Activated effector memory CD4-positive, alpha-beta T cell treated with anti-CD3 and anti-CD28 coated beads, Interleukin-2, amount 50 U/mL, for 16 hours (primary cell): ENCODE results near the gene OR52A5.

Source experiments
- DNase-seq: peaks from one replicate; pipeline ENCODE4 v3.0.0-alpha.2; 2020

The OR52A5 gene

GRCh38 chr11:5107285-5107684 is 30.9 kb downstream of the OR52A5 start:
- DNase-seq: no peak

- no peak for DNase-seq
These were observed 35.1 kb downstream of the OR52A5 start for GRCh38 chr11:5103066-5103465.

- DNase-seq: no peak
These were observed 35.9 kb downstream of the OR52A5 start for GRCh38 chr11:5102246-5102645.

- no peak for DNase-seq
These were observed 42.1 kb downstream of the OR52A5 start for GRCh38 chr11:5096011-5096410.

GRCh38 chr11:5092821-5093585 is 45.2 kb downstream of the OR52A5 start:
- DNase-seq: no peak

- DNase-seq: no peak
These were observed 47.5 kb downstream of the OR52A5 start for GRCh38 chr11:5090668-5091067.

GRCh38 chr11:5088556-5088955 is 49.6 kb downstream of the OR52A5 start:
- no peak for DNase-seq

GRCh38 chr11:5083602-5084001 is 54.6 kb downstream of the OR52A5 start:
- DNase-seq: no peak

- no peak for DNase-seq
These were observed 56.8 kb downstream of the OR52A5 start for GRCh38 chr11:5081405-5081804.
